Nucleus accumbens (tissue), 56 donors: ENCODE data around the gene HOXA2.

Experiments
- DNase-seq, 56 donors: peaks; one replicate each; lab custom pipeline; 2025; lab: John Stamatoyannopoulos, UW

Gene HOXA2

GRCh38 chr7:27113991-27114769 is 11.7 kb upstream of the HOXA2 start:
- no peak for DNase-seq

GRCh38 chr7:27112955-27113949 is 10.8 kb upstream of the HOXA2 start:
- no peak for DNase-seq

- DNase-seq = no peak
Observed at GRCh38 chr7:27112361-27112760, 9.9 kb upstream of the HOXA2 start.

- DNase-seq = no peak
Observed at GRCh38 chr7:27111751-27112277, 9.3 kb upstream of the HOXA2 start.

GRCh38 chr7:27111042-27111750 is 8.7 kb upstream of the HOXA2 start:
- DNase-seq = no peak

GRCh38 chr7:27110186-27111031 is 7.9 kb upstream of the HOXA2 start:
- DNase-seq = no peak

GRCh38 chr7:27109466-27110185 is 7.1 kb upstream of the HOXA2 start:
- no peak for DNase-seq

GRCh38 chr7:27108390-27109127 is 6.1 kb upstream of the HOXA2 start:
- no peak for DNase-seq

GRCh38 chr7:27107391-27108381 is 5.2 kb upstream of the HOXA2 start:
- DNase-seq = no peak

GRCh38 chr7:27106901-27107240 is 4.4 kb upstream of the HOXA2 start:
- no peak for DNase-seq

- DNase-seq = no peak
Observed at GRCh38 chr7:27106181-27106900, 3.9 kb upstream of the HOXA2 start.

GRCh38 chr7:27105301-27106031 is 3.0 kb upstream of the HOXA2 start:
- DNase-seq = no peak

GRCh38 chr7:27104341-27105058 is 2.0 kb upstream of the HOXA2 start:
- DNase-seq = no peak

- no peak for DNase-seq
Observed at GRCh38 chr7:27103489-27104226, 1.2 kb upstream of the HOXA2 start.
